ENCODE results near the gene NAXE.

GRCh38 chr1:156583821-156584622, 7.6 kb upstream of the NAXE start:
- no peak for TF ChIP-seq FOXM1 (IDR thresholded peaks at IDR 0.05; ENCODE audit: borderline replicate concordance)
- no peak for TF ChIP-seq FOXA1 (IDR thresholded peaks at IDR 0.05)
- TF ChIP-seq TARDBP (IDR thresholded peaks at IDR 0.05): no peak
- TF ChIP-seq NFRKB (IDR thresholded peaks at IDR 0.05): no peak
- TF ChIP-seq SUZ12 (IDR thresholded peaks at IDR 0.05): no peak
- TF ChIP-seq FOXK2 (IDR thresholded peaks at IDR 0.05): no peak
- TF ChIP-seq BHLHE40 (IDR thresholded peaks at IDR 0.05; ENCODE audit: borderline replicate concordance): no peak
- no peak for TF ChIP-seq PKNOX1 (IDR thresholded peaks at IDR 0.05)
- no peak for TF ChIP-seq SP1 (IDR thresholded peaks at IDR 0.05)
- TF ChIP-seq HDGF (IDR thresholded peaks at IDR 0.05; ENCODE audit: borderline replicate concordance): peak; percentile 74; the same call in 1 of the 2 replicates
- TF ChIP-seq ELF4 (IDR thresholded peaks at IDR 0.05): no peak

All from HEK293T (cell line).